ENCODE data around the gene HERC5.
A peak's percentile ranks its signal among the peaks of the same experiment; 100 is the strongest.
"Not testable (repeated sequence)": the region's sequence is repeated elsewhere in the genome, so short reads cannot be mapped to it uniquely, and the experiment has no call there.

HERC5 gene

DNA sequence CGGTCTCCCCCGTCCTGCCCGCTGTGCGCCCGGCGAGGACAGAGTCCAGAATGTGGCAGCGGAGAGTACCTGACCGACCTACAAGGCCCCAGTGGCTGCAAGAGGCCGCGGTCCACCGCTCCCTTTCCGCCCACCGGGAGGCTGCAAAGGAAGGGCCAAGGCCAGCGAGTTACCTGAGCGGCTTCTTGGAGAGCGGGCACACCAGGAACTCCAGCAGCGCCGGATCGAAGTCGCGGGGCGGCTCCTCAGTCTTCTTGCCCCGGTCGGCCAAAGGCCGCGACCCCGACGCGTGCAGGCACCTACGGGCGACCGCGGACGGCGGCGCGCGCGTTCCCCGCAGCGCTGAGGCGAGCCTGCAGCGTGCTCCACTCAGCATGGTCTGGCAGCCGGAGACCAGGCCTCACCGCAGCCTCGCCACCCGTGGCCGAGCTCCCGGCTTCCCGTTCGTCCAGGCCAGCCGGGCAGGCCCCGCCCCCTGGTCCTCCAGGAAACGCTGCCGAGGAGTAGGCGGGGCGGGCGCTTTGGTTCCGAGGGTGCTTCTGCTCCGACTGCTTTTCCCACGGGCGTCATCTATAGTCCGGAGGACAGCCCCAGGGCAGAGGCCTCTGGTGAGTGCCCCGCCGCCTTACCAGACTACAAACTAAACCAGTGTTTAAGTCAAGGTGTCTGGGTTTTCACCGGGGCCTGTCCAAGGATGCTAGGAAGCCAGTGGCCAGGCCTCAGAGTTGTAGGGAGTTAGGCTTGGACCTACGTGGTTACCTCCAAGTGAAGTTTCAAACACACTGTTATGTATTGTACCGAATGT lies 66.6 kb downstream of the HERC5 start, which contains the start of gene PYURF:
Gene PYURF (minus strand): TSS at position 452 of the 805 bp plus-strand sequence. CDS start 76 bp downstream, at position 376.
- DNase-seq = peak; percentile 86

DNA sequence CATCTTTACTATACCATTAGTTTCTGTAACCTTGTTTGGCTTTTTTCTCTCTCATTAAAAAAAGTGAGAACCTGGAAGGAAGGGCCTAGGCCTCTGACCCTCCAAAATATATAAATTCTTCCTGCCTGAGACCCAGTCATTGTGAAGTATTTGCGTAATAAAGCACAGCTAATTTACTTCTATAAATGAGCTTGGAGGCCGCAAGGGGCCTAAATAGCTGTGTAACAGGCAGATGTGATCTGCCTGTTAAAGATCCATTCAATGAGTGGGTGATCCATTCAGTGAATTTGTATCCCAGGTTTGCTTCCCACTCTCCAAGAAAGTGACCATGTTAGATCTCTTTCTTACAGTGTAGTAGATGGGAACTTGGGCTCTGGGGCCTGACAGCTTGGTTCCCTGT lies 67.3 kb downstream of the HERC5 start:
- DNase-seq = no peak

DNA sequence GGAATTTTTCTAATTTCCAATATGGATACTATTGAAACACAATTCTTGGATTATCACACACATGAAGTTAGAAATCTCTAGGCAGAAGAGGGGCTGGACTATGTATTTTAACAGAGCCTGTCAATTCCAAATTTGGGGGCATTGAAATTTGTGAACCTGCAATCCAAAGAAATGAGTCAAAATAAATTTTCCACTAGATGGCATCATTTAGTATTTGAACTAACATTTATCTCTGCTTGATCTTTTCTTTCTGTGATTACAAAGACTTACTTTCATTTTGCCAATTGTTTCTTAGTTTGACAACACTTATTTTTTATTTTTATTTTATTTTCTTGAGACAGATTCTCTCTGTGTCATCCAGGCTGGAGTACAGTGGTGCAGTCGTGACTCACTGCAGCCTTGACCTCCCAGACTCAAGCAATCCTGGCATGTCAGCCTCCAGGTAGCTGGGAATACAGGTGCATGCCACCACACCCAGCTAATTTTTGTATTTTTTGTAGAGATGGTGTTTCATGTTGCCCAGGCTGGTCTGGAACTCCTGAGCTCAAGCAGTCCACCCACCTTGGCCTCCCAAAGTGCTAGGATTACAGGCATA lies 69.4 kb downstream of the HERC5 start:
- DNase-seq = no peak

DNA sequence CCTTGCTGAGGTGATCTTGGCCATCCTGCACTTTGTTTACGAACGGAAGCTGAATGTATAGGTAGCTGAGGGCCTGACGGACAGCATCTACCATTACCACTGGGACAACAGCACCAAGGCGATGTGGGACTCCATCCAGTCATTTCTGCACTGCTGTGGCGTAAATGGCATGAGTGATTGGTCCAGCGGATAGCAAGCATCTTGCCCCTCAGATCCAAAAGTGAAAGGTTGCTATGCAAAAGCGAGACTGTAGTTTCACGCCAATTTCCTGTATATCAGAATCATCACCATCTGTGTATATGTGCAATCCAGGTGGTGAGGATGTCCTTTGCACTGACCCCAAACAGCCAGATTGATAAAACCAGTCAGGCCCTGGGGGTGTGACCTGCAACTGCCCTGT lies 70.9 kb downstream of the HERC5 start:
- DNase-seq = no peak

DNA sequence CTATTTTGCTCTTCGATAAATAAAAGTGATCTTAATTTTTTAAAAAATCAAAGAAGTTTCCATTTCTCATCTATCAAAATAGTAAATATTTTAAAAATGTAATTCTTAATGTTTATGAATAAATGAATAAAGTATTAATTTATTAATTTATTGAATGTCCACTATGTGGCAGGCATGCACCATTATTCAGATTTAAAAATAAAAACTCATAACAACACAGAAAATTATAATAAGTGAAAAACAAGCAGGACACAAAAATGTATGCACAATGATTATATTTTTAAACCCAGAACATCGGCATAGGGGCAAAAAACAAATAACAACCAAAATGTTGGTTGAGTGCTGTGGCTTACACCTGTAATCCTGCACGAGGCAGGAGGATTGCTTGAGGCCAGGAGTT lies 71.9 kb downstream of the HERC5 start:
- DNase-seq = no peak

DNA sequence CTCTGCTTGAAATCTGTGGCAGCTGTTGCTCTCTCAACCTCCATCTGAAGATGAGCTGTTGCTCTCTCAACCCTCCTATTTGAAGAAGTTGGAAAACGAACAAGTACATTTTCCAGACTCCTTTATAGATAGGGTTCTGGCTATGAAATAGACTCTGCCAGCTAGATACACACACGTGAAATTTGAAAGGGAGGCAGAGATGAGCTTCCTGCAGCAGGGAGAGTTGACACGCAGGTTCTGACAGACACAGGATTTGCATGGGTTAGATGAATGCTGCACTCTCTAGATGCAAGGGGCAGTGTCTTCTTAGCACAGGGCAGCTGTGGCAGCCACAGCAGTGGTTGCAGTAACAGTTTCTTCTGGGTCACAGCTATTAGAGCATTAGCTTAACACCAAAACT lies 74.6 kb downstream of the HERC5 start:
- DNase-seq = no peak

DNA sequence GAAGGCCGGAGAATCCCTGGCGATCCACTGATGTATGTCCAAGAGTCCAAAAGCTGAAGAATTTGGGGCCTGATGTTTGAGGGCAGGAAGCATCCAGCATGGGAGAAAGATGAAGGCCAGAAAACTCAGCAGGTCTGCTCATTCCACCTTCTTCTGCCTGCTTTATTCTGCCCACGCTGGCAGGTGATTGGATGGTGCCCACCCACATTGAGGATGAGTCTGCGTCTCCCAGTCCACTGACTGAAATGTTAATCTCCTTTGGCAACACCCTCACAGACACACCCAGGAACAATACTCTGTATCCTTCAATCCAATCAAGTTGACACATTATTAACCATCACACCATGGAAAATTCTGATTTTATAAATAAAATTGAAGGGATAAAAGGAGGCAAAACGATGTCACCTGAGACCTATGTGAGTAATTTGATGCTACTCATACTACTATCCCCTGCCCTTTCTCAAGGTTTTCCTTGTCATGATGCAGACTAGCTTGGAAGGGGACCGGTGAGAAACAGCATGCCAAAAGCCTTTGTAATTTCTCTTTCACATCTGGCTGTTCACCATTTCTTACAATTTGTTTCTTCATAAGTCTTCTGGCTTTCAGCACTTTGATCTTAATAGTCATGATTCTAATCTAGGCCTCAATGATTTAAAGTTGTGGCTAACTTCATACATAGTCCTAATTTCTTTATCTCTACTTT lies 76.3 kb downstream of the HERC5 start:
- DNase-seq = no peak

DNA sequence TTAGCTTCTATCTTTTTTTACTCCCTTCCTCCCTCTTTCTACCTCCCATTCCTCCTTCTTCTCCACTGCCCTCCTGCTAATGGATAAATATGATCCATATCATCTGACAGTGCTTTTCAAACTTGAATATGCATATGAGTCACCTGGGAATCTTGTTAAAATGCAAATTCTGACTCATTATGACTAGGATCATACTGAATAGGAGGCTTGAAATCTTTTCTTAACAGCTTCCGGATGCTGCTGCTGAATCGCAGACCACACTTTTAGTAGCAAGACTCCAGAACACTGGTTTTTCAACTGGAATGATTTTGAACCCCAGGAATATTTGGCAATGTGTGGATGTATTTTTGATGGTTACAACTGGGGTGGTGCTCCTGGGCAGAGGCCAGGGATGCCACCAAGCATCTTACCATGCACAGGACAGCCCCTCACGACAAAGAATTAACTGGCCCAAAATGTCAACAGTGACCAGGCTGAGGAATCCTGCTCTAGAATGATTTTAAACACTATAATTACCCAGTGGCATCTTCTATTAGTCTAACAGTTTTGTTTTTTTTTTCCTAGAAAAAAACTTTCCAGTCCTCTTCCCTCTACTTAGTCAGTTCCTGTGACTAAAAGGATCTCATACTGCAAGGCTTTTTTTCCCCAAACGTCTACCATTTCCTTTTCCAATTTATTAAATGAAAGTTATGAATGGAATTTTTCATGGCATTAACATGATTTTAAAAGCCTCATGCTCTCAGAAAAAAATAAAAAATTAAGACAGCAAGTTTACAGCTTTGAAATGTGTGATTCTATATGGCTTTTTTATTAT lies 77.2 kb downstream of the HERC5 start:
- no peak for DNase-seq

DNA sequence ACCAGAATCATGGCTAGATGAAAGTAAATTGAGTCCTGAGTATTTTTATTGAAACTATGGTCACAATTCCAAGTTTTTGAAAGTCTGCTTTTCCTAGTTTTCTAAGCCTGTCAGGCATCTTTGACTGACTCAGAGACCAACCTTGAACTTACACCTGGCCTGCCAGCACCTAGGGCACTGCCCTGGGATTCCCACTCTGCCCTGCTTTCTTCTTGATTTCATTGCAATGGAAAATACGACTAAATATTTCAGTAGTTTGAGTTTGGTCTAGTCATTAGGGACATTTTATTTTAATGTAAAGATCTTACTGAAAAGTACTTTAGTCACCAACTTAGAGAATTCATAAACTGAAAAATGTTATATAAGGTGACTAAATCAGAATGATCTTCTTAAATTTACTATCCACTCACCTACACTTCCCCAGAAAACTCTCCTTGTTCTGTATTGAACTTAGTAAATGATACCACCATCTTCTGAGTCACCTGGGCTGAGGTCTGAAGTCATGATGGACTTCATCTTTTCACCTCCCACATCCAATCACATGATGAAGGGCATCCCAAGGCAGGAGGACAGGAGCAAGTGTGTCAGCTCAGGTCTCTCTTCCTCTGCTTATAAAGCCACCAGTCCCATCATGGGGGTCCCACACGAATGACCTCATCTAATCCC lies 78.3 kb downstream of the HERC5 start:
- no peak for DNase-seq

DNA sequence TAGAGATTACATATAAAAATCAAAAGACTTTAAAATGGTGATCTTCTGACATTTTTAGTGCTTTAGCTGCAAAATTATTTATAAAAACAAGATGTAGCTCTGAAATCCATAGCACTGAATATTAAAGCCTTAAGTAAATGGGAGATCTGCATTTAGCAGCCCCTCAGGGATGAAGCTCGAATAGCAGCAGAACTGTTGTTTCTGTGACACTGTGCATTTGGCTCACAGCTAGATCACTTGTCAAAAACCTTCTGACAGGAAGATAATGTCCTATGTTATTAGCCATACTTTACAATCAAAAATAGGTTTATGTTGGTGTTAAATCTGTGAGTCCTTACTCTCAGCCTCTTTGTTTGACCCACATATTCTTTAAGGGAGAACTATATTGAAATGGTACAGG lies 80.8 kb downstream of the HERC5 start:
- no peak for DNase-seq

DNA sequence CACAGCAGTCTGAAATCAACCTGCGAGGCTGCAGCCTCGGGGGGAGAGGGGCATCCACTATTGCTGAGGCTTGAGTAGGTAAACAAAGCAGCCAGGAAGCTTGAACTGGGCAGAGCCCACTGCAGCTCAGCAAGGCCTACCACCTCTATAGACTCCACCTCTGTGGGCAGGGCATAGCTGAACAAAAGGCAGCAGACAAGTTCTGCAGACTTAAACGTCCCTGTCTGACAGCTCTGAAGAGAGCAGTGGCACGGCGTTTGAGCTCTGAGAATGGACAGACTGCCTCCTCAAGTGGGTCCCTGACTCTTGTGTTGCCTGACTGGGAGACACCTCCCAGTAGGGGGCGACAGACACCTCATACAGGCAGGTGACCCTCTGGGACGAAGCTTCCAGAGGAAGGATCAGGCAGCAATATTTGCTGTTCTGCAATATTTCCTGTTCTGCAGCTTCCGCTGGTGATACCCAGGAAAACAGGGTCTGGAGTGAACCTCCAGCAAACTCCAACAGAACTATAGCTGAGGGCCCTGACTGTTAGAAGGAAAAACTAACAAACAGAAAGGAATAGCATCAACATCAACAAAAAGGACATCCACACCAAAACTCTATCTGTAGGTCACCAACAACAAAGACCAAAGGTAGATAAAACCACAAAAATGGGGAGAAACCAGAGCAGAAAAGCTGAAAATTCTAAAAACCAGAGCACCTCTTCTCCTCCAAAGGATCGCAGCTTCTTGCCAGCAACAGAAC lies 82.6 kb downstream of the HERC5 start:
- DNase-seq = not testable (repeated sequence)

DNA sequence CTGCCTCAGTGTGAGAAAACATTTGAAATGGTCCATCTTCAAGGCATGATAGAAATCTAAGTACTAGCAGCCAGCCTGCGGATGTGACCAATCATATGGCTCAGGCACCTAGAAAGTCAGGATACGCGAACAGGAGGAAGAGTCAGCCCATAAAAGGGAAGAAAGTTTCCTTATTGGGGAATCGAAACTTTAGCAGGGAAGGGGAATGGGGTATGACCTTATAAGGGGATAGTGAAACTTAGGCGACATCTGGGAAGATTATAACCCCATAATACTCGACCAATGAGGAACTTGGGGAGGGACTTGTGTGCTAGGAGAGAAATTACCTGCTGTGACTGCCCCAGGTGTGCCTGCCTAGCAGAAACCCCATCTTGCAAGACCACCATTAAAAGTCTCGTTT lies 92.9 kb downstream of the HERC5 start:
- no peak for DNase-seq

Measured in NCI-H1048 (cell line).